Measurements from ENCODE around the gene RAP1A.

RAP1A gene

DNA sequence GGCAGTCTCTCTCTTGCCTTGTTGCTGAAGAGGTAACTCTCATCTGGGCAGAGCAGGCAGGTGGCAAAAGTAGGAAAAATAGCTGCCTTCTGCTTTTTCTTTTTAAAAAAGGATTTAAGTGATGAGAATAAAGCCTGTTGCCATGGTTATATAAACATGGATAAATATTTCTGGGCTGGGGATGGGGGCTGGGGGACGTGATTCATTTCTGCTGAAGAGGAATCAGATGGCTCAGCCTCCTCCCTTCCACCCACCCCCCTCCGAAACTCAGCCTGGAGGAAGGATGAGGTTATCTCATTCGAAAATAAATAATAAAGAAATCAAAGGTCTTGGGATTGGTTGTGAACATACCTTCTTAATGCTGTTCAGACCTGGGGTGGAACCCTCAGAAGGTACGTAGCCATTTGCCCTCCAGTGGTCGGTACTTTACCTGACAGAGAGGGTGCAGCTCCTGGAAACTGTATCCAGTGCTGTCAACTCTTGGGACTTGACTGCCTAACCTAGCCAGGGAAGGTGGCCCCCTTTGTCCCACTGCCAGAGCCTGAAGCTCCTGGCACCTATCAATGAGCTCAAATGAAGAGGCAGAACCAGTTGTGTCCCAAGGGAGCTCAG is 123.5 kb downstream of the RAP1A start:
- Histone ChIP-seq H3K36me3 (ENCODE audit: insufficient read depth, low read length) (no peaks in the 10 kb centered on the region), H3K4me1 (ENCODE audit: control insufficient read depth, insufficient read depth, low read length) (peaks cover 20% of the 10 kb centered on the region), H3K4me3 (ENCODE audit: low read length) (no peak overlapping the region), H3K4me2 (ENCODE audit: low read length) (no peak overlapping the region), H3K27me3 (ENCODE audit: control insufficient read depth, insufficient read depth, low read length) (peaks cover 6% of the 10 kb centered on the region), H3K9me3 (replicated peaks; ENCODE audit: low read length) (no peaks in the 10 kb centered on the region), H3K9ac (ENCODE audit: low read depth, low read length) (no peak overlapping the region)

DNA sequence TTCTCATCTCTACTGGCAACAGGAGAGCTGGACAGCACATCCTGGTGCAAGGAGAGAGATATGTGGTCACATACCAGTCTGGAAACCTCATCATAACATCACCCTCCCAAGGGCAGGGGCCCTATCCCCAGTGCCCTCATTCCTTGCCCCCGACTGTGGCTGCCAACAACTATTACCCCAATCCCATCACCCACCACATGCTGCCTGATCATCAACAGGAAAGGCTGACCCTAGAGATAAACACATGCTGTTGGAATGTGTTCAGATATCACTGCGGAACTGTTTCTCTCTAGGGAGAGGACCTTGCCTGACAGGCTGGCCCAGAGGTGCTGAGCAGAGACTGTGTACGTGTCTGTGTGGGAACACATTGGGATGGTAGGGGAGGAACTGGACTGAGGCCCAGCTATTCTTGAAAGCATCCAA is 124.1 kb downstream of the RAP1A start:
- H3K4me3 ChIP-seq (ENCODE audit: low read length), result no peak overlapping the region
- peaks cover 6% of the 10 kb centered on the region for H3K27me3 ChIP-seq (ENCODE audit: control insufficient read depth, insufficient read depth, low read length)
- H3K4me1 ChIP-seq (ENCODE audit: control insufficient read depth, insufficient read depth, low read length), result peaks cover 14% of the 10 kb centered on the region
- H3K9ac ChIP-seq (ENCODE audit: low read depth, low read length), result no peak overlapping the region
- H3K4me2 ChIP-seq (ENCODE audit: low read length), result no peak overlapping the region
- no peaks in the 10 kb centered on the region for H3K9me3 ChIP-seq (replicated peaks; ENCODE audit: low read length)
- H3K36me3 ChIP-seq (ENCODE audit: insufficient read depth, low read length), result no peaks in the 10 kb centered on the region

DNA sequence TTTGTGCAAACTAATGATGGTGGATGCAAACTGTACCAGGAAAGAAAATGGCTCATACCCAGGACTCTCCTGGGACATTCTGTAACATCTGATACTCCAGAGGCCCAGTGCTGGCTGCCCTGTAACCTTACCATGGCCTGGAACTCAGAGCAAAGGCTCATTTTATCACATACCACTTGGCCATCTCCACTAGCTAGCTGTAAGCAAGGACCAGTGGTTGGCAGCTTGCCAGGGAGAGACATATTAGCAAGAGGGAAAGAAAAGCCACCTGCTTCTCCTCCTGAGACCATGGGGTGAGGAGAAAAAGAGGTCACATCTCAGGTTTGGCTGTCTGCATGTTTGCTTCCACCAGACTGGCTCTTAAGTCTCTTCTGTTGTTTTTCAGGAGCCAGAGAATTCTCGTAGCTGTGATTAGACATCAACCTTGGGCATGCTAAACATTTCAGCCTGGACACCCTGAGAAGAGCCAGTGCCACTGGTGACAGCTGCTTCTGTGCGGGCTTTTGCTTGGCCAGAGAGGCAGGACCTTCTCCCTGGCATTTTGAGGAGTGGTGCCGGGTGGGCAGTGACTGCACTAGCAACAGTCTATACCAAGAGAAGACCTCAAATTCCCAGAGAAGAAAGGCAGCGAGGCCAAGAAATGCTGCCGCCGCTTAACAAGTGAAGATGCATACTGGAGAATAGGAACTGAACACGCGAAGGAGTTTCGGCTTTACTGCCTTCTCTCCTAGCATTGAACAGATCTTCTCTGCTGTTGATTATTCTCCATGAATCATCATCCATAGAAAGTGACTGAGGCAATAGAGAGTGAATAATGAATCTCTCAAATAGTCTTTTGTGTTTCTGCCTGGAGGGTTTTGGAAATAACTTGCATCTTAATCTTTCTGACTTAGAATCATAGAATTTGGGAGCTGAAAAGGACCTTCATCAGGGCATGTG is 126.4 kb downstream of the RAP1A start:
- no peaks in the 10 kb centered on the region for H3K4me1 ChIP-seq (ENCODE audit: control insufficient read depth, insufficient read depth, low read length)
- no peak overlapping the region for H3K4me2 ChIP-seq (ENCODE audit: low read length)
- H3K9me3 ChIP-seq (replicated peaks; ENCODE audit: low read length), result no peaks in the 10 kb centered on the region

GRCh38 chr1:111746614-111746999 is 127.0 kb downstream of the RAP1A start:
- H3K4me2 ChIP-seq (ENCODE audit: low read length), result no peak overlapping the region
- H3K9ac ChIP-seq (ENCODE audit: low read depth, low read length), result no peak overlapping the region
- H3K9me3 ChIP-seq (replicated peaks; ENCODE audit: low read length), result no peaks in the 10 kb centered on the region
- H3K4me1 ChIP-seq (ENCODE audit: control insufficient read depth, insufficient read depth, low read length), result no peaks in the 10 kb centered on the region
- no peak overlapping the region for H3K4me3 ChIP-seq (ENCODE audit: low read length)
- no peaks in the 10 kb centered on the region for H3K36me3 ChIP-seq (ENCODE audit: insufficient read depth, low read length)
- peaks cover 12% of the 10 kb centered on the region for H3K27me3 ChIP-seq (ENCODE audit: control insufficient read depth, insufficient read depth, low read length)

More for the DNA sequence above, 126.4 kb downstream of the RAP1A start:
- H3K4me3 ChIP-seq (ENCODE audit: low read length), result no peak overlapping the region
- H3K27me3 ChIP-seq (ENCODE audit: control insufficient read depth, insufficient read depth, low read length), result peaks cover 15% of the 10 kb centered on the region
- no peak overlapping the region for H3K9ac ChIP-seq (ENCODE audit: low read depth, low read length)
- no peaks in the 10 kb centered on the region for H3K36me3 ChIP-seq (ENCODE audit: insufficient read depth, low read length)

GRCh38 chr1:111747282-111747734 is 127.7 kb downstream of the RAP1A start:
- Histone ChIP-seq H3K4me1 (ENCODE audit: control insufficient read depth, insufficient read depth, low read length) (no peaks in the 10 kb centered on the region), H3K4me2 (ENCODE audit: low read length) (no peak overlapping the region), H3K9ac (ENCODE audit: low read depth, low read length) (no peak overlapping the region)

GRCh38 chr1:111747947-111748346 is 128.4 kb downstream of the RAP1A start:
- Histone ChIP-seq H3K9me3 (replicated peaks; ENCODE audit: low read length) (no peaks in the 10 kb centered on the region), H3K36me3 (ENCODE audit: insufficient read depth, low read length) (no peaks in the 10 kb centered on the region), H3K4me3 (ENCODE audit: low read length) (no peak overlapping the region), H3K9ac (ENCODE audit: low read depth, low read length) (no peak overlapping the region), H3K4me1 (ENCODE audit: control insufficient read depth, insufficient read depth, low read length) (no peaks in the 10 kb centered on the region), H3K4me2 (ENCODE audit: low read length) (no peak overlapping the region), H3K27me3 (ENCODE audit: control insufficient read depth, insufficient read depth, low read length) (peaks cover 9% of the 10 kb centered on the region)

More at GRCh38 chr1:111747282-111747734, 127.7 kb downstream of the RAP1A start:
- peaks cover 12% of the 10 kb centered on the region for H3K27me3 ChIP-seq (ENCODE audit: control insufficient read depth, insufficient read depth, low read length)
- H3K4me3 ChIP-seq (ENCODE audit: low read length), result no peak overlapping the region
- no peaks in the 10 kb centered on the region for H3K9me3 ChIP-seq (replicated peaks; ENCODE audit: low read length)
- H3K36me3 ChIP-seq (ENCODE audit: insufficient read depth, low read length), result no peaks in the 10 kb centered on the region

DNA sequence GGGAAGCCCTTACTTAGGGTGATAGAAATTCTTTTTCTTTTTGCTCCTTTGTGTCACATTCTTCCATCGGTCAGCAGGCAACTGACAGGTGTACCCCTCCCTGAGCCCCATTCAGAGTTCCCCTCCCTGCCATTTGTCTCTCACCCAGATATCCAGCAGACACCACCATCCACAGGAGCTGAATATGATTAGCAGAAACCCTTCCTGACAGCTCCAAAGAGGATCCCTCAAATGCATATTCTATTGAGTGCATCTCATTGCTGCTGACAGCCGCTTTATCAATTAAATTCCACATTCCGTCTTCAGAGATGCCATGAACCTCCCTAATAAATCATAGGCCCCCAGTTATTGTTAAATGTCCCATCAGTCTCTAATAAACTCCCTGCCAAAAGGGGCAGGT is 130.0 kb downstream of the RAP1A start:
- Histone ChIP-seq H3K36me3 (ENCODE audit: insufficient read depth, low read length) (no peaks in the 10 kb centered on the region), H3K4me2 (ENCODE audit: low read length) (no peak overlapping the region), H3K9ac (ENCODE audit: low read depth, low read length) (no peak overlapping the region), H3K9me3 (replicated peaks; ENCODE audit: low read length) (no peaks in the 10 kb centered on the region), H3K4me1 (ENCODE audit: control insufficient read depth, insufficient read depth, low read length) (peaks cover 5% of the 10 kb centered on the region), H3K4me3 (ENCODE audit: low read length) (no peak overlapping the region), H3K27me3 (ENCODE audit: control insufficient read depth, insufficient read depth, low read length) (peaks cover 9% of the 10 kb centered on the region)

DNA sequence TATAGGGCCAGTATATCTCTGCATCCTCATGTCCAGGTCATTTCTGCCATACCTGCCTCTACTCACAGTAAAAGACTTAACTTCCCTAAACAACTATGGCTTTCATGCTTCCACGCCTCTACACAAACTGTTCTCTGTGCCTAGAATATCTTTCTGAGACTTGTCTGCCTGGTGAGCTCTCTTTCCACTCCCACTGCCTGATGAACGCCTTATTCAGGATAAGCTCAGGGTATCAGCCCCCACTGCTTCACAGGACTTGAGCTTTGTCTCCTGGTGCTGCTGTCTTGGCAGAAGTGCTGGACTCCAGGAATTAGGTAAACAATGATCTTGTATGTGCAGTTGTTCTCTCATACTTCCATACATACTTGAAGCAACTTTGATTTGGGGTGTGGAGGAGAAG is 131.3 kb downstream of the RAP1A start:
- no peak overlapping the region for H3K4me3 ChIP-seq (ENCODE audit: low read length)
- H3K4me1 ChIP-seq (ENCODE audit: control insufficient read depth, insufficient read depth, low read length), result peaks cover 8% of the 10 kb centered on the region
- H3K27me3 ChIP-seq (ENCODE audit: control insufficient read depth, insufficient read depth, low read length), result peaks cover 9% of the 10 kb centered on the region
- no peak overlapping the region for H3K4me2 ChIP-seq (ENCODE audit: low read length)
- H3K36me3 ChIP-seq (ENCODE audit: insufficient read depth, low read length), result no peaks in the 10 kb centered on the region
- no peaks in the 10 kb centered on the region for H3K9me3 ChIP-seq (replicated peaks; ENCODE audit: low read length)
- H3K9ac ChIP-seq (ENCODE audit: low read depth, low read length), result no peak overlapping the region

DNA sequence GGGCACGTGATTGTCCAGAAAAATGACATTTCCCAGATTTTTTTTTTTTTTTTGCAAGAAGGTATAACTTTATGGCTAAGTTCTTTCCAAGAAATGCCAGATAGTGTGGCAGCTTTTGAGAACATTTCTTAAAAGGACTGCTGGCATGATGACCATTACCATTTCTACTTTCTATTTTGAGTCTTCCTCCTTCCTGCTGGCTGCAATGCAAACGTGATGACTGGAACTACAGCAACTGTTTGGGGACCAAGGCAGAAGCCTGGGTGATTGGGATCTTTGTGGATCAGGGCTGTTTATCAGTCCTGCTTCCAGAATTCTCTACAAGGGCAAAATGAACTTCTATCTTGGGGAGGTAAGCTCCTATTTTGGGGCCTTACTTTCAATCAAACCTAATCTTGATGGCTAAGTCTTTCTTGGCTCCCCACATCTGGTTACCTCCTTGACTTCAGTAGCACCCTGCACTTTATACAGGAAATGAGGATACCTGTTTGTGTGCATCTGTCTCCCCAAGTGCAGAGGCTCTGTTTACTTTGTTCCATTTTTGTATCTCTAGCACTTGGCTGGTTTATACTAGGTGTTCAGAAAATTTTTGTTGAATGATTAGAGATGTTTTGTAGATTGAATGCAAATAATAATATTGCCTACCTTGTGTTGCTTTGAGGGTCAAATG is 132.5 kb downstream of the RAP1A start:
- H3K4me2 ChIP-seq (ENCODE audit: low read length), result no peak overlapping the region
- no peaks in the 10 kb centered on the region for H3K36me3 ChIP-seq (ENCODE audit: insufficient read depth, low read length)
- peaks cover 14% of the 10 kb centered on the region for H3K4me1 ChIP-seq (ENCODE audit: control insufficient read depth, insufficient read depth, low read length)
- H3K9me3 ChIP-seq (replicated peaks; ENCODE audit: low read length), result no peaks in the 10 kb centered on the region
- peaks cover 9% of the 10 kb centered on the region for H3K27me3 ChIP-seq (ENCODE audit: control insufficient read depth, insufficient read depth, low read length)
- no peak overlapping the region for H3K9ac ChIP-seq (ENCODE audit: low read depth, low read length)
- H3K4me3 ChIP-seq (ENCODE audit: low read length), result no peak overlapping the region

DNA sequence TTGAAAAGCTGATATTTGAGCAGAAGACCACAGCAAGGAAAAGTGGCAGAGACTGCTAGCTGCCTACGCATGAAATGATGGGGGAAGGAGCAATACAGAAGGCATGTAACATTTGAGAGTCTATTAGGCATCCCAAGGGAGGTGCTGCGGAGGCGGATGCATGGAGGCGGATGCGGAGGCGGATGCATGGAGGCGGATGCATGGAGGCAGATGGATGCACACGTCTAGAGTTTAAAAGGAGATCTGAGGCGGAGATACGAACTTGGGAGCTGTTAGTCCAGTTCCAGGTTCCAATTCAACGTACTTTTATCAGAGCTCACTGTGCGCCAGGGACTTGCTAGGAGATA is 135.4 kb downstream of the RAP1A start:
- Histone ChIP-seq H3K9ac (ENCODE audit: low read depth, low read length) (peak overlapping the region; percentile 80), H3K9me3 (replicated peaks; ENCODE audit: low read length) (no peaks in the 10 kb centered on the region)

DNA sequence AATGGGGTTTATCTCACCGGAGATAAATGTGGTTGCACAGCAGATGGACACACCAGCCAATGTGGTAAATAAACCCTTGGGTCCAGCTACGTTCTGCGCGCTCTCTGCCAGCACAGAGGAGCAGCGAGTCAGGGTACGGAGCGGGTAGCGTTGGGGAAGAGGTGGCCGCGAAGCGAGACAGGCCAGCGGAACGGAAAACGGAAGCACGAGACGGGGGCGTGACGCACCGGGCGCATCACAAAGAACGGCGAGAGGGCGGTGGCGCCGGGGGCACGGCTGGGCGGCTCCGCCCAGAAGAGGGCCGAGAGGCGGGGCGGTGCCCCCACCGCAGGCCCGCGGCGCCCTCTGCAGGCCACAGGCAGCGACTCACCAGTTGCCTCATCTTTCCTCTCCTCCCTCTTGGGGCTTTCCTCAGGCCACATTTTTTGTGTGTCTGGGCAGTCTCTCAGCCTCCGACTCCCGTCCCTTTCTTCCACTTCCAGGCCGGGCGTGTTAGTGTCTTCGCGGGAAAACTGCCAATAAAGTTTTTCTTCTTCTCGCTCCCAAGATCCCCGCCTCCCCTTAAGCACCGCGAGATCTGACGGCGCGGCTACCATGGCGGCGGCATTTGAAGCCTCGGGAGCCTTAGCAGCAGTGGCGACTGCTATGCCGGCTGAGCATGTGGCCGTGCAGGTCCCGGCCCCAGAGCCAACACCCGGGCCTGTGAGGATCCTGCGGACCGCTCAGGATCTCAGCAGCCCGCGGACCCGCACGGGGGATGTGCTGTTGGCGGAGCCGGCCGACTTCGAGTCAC is 135.9 kb downstream of the RAP1A start, which contains the start of gene DDX20:
Gene DDX20 (plus strand): TSS at position 571 of the 793 bp plus-strand sequence. CDS start 24 bp downstream, at position 595.
- Histone ChIP-seq H3K36me3 (ENCODE audit: insufficient read depth, low read length) (peaks cover 4% of the 10 kb centered on the region), H3K9me3 (replicated peaks; ENCODE audit: low read length) (no peaks in the 10 kb centered on the region), H3K4me2 (ENCODE audit: low read length) (peak within 1 kb of the TSS; percentile 93), H3K9ac (ENCODE audit: low read depth, low read length) (peak within 1 kb of the TSS; percentile 80), H3K4me3 (ENCODE audit: low read length) (peak within 1 kb of the TSS; percentile 77), H3K4me1 (ENCODE audit: control insufficient read depth, insufficient read depth, low read length) (peaks cover 17% of the 10 kb centered on the region), H3K27me3 (ENCODE audit: control insufficient read depth, insufficient read depth, low read length) (peaks cover 3% of the 10 kb centered on the region)

More for the DNA sequence above, 135.4 kb downstream of the RAP1A start:
- H3K4me2 ChIP-seq (ENCODE audit: low read length), result peak overlapping the region; percentile 93
- H3K27me3 ChIP-seq (ENCODE audit: control insufficient read depth, insufficient read depth, low read length), result peaks cover 9% of the 10 kb centered on the region
- peaks cover 2% of the 10 kb centered on the region for H3K36me3 ChIP-seq (ENCODE audit: insufficient read depth, low read length)
- peak overlapping the region; percentile 77 for H3K4me3 ChIP-seq (ENCODE audit: low read length)
- H3K4me1 ChIP-seq (ENCODE audit: control insufficient read depth, insufficient read depth, low read length), result peaks cover 17% of the 10 kb centered on the region

Measured in skeletal muscle satellite cell (primary cell).